PFSK-1 (cell line): ENCODE measurements around the gene ATXN7L1.

Experiments used
- POLR2AphosphoS5 ChIP-seq: IDR thresholded peaks from 2 replicates; pipeline ENCODE4 v1.6.1; 2012; ENCODE audit warnings: low read depth, mild to moderate bottlenecking, control low read depth, low read length, moderate library complexity
- TAF1 ChIP-seq: IDR thresholded peaks from 2 replicates; pipeline ENCODE4 v1.6.1; 2012; ENCODE audit warnings: low read length, control low read depth, borderline replicate concordance; ENCODE audit not compliant: insufficient read depth
- TF ChIP-seq, protein P1 (sequence below), 2 experiments: IDR thresholded peaks; 2 replicates each; pipeline versions ENCODE4 v1.6.1 to v1.8.0; 2011 to 2012; ENCODE audit warnings: low read depth in 2 of 2, low read length in 2 of 2, control low read depth in 1 of 2, inconsistent platforms in 1 of 2, mild to moderate bottlenecking in 1 of 2, moderate library complexity in 1 of 2; ENCODE audit not compliant: insufficient read depth in 1 of 2

DNA sequence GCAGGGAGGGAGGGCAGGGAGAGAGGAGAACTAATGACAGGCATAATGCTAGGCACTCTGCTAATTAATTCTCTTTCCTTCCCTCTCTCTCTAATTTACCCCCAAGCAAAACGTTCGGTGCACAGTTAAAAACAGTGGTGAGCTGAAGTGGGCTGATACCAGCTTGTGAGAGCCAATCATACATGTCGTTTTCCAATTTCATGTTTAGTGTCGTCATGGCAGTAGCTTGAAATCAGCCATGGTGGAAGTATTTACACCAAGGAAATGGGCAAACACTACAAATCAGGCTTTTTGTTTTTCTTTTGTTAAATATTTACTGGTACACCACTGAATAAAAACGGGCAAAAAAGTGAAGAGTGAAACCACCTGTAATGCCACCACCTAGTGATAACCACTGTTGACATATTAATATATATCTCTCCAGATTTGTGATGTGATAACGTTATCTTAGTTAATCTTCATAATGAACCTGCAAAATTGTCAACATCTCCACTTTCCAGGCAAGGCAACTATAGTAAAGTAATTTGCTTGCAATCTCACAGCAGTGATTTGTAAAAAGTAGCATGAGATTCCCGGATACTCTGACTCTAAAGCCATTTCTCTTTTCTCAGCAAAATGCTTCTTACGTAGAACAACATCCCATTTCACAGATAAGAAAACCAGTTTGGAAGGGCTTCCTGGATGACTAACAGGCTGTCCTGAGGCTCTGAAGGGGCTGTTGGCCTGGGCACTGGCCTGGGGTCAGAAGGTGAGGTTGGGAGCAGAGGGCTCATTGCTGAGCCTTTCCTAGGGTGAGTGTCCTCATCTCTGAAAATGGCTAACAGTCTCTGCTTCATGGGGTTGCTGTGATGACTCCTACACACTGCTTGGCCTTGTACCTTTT lies 83.7 kb downstream of the ATXN7L1 start:
- TF ChIP-seq TAF1, result no peak
- TF ChIP-seq POLR2AphosphoS5, result no peak
- TF ChIP-seq, protein P1, sequence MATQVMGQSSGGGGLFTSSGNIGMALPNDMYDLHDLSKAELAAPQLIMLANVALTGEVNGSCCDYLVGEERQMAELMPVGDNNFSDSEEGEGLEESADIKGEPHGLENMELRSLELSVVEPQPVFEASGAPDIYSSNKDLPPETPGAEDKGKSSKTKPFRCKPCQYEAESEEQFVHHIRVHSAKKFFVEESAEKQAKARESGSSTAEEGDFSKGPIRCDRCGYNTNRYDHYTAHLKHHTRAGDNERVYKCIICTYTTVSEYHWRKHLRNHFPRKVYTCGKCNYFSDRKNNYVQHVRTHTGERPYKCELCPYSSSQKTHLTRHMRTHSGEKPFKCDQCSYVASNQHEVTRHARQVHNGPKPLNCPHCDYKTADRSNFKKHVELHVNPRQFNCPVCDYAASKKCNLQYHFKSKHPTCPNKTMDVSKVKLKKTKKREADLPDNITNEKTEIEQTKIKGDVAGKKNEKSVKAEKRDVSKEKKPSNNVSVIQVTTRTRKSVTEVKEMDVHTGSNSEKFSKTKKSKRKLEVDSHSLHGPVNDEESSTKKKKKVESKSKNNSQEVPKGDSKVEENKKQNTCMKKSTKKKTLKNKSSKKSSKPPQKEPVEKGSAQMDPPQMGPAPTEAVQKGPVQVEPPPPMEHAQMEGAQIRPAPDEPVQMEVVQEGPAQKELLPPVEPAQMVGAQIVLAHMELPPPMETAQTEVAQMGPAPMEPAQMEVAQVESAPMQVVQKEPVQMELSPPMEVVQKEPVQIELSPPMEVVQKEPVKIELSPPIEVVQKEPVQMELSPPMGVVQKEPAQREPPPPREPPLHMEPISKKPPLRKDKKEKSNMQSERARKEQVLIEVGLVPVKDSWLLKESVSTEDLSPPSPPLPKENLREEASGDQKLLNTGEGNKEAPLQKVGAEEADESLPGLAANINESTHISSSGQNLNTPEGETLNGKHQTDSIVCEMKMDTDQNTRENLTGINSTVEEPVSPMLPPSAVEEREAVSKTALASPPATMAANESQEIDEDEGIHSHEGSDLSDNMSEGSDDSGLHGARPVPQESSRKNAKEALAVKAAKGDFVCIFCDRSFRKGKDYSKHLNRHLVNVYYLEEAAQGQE (IDR thresholded peaks at IDR 0.05; ENCODE audit: insufficient read depth in 1 of 2, low read depth in 2 of 2, low read length in 2 of 2), result no peak
